Ascending aorta (tissue), 2 donors: ENCODE measurements around the gene POMC. TPM values are rescaled to one million over a fixed set of nuclear protein-coding genes. Genes with fewer than 3 reads are reported as not detected.

ENCODE experiments used
- DNase-seq, 2 donors: peaks; one replicate each; pipeline ENCODE4 v3.0.0-alpha.2; 2019; ENCODE audit warnings: low spot score in 2 of 2
- H3K27ac ChIP-seq, 2 donors: fragments of 200-600 bp; sonication (generic); one replicate each; pipeline ENCODE4 v1.5.1; 2016 to 2017; ENCODE audit warnings: mild to moderate bottlenecking in 1 of 2
- H3K27me3 ChIP-seq: fragments of 200-600 bp; sonication (generic); one replicate; pipeline ENCODE4 v1.5.1; 2017
- H3K36me3 ChIP-seq, 2 donors: fragments of 200-600 bp; sonication (generic); one replicate each; pipeline ENCODE4 v1.5.1; 2016
- H3K4me1 ChIP-seq, 2 donors: fragments of 200-600 bp; sonication (generic); one replicate each; pipeline ENCODE4 v1.5.1; 2016 to 2017; ENCODE audit warnings: mild to moderate bottlenecking in 1 of 2
- H3K4me3 ChIP-seq, 2 donors: fragments of 200-600 bp; sonication (generic); one replicate each; pipeline ENCODE4 v1.5.1; 2016 to 2017; ENCODE audit warnings: mild to moderate bottlenecking in 1 of 2
- H3K9me3 ChIP-seq, 2 donors: fragments of 200-600 bp; sonication (generic); one replicate each; pipeline ENCODE4 v1.5.1; 2016
- intact Hi-C: fragments of 100-400 bp; cut with DNase I; formaldehyde crosslinking; loops from one replicate; pipeline ENCODE4 v1.15.1; 2023
- total RNA-seq: library from RNA; depleted of rRNA; stranded (reverse); fragments of >200 nt; gene quantifications from one replicate; pipeline ENCODE4 v1.1.0, GENCODE V29; 2016
- TF ChIP-seq, protein P1 (sequence below), 3 experiments: fragments of 200-600 bp in 2 of 3; fragments of 450-650 bp in 1 of 3; sonication (generic) in 2 of 3; IDR thresholded peaks; one replicate each; pipeline ENCODE4 v1.5.1; 2016 to 2019; ENCODE audit warnings: antibody characterized with exemption in 3 of 3, mild to moderate bottlenecking in 1 of 3, moderate library complexity in 1 of 3

POMC gene
- total RNA-seq, 1 donor from 2014 or later, result 18.6 TPM

DNA sequence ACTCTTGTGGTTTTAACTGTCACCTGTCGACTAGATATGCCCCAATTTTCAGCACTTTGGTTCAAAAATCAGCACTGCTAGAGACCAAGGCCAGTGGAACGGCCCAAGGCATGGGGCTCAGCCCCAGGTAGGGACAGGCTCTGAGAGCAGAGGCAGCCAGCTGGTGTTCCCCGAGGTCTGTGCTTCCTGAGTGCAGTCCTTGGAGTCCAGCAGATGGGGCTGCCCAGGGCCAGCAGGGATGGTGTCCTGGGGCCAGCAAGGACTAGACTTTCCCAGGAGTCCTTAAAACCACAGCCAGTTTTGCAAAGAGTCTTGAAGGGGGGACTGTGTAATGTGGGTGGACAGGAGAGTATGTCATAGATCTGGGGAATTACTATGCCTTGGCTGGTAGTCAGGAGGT lies 56.3 kb downstream of the POMC start:
- intact Hi-C loops, result no loop called here
- no peaks in the 10 kb centered on the region for H3K4me1 ChIP-seq
- no peaks in the 10 kb centered on the region for H3K27me3 ChIP-seq
- no peak overlapping the region for H3K27ac ChIP-seq
- no peaks in the 10 kb centered on the region for H3K36me3 ChIP-seq
- no peak overlapping the region for H3K4me3 ChIP-seq
- DNase-seq, result no peak
- H3K9me3 ChIP-seq, result no peaks in the 10 kb centered on the region
- TF ChIP-seq, protein P1, sequence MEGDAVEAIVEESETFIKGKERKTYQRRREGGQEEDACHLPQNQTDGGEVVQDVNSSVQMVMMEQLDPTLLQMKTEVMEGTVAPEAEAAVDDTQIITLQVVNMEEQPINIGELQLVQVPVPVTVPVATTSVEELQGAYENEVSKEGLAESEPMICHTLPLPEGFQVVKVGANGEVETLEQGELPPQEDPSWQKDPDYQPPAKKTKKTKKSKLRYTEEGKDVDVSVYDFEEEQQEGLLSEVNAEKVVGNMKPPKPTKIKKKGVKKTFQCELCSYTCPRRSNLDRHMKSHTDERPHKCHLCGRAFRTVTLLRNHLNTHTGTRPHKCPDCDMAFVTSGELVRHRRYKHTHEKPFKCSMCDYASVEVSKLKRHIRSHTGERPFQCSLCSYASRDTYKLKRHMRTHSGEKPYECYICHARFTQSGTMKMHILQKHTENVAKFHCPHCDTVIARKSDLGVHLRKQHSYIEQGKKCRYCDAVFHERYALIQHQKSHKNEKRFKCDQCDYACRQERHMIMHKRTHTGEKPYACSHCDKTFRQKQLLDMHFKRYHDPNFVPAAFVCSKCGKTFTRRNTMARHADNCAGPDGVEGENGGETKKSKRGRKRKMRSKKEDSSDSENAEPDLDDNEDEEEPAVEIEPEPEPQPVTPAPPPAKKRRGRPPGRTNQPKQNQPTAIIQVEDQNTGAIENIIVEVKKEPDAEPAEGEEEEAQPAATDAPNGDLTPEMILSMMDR (IDR thresholded peaks at IDR 0.05), result no peak

Other genes with a start within 250 kb of the POMC start
- gene ADCY3, start 248.3 kb downstream of the POMC start, total RNA-seq, result 140 TPM
- gene DNAJC27, start 196.6 kb downstream of the POMC start, total RNA-seq, result 3.6 TPM
- 0.32 TPM for gene EFR3B, start 126.5 kb downstream of the POMC start, total RNA-seq
- gene DNMT3A, start 173.3 kb upstream of the POMC start, total RNA-seq, result 33.6 TPM